Measurements from ENCODE around the gene SRP68.
A peak's percentile ranks its signal among the peaks of the same experiment; 100 is the strongest.

SRP68 gene

DNA sequence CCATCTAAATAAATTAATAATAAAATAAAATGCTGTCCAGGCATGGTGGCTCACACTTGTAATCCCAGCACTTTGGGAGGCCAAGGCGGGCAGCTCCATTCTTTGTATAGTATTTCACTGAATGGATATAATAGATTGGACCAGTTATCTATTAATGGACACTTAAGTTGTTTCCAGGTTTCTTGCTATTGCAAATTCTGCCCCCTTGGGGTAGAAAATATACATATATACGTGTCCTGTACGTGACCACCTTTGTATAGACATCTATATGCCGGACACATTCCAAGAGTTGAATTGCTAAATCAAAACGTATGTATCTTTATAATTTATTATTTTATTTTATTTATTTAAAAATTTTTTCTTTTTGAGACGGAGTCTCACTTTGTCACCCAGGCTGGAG is 35.2 kb upstream of the SRP68 start:
- DNase-seq (ENCODE audit: low read depth): no peak
- in situ Hi-C loops (cut with HindIII; ENCODE audit: low sequenced_read_pairs): no loop called here
- TF ChIP-seq, protein P1, sequence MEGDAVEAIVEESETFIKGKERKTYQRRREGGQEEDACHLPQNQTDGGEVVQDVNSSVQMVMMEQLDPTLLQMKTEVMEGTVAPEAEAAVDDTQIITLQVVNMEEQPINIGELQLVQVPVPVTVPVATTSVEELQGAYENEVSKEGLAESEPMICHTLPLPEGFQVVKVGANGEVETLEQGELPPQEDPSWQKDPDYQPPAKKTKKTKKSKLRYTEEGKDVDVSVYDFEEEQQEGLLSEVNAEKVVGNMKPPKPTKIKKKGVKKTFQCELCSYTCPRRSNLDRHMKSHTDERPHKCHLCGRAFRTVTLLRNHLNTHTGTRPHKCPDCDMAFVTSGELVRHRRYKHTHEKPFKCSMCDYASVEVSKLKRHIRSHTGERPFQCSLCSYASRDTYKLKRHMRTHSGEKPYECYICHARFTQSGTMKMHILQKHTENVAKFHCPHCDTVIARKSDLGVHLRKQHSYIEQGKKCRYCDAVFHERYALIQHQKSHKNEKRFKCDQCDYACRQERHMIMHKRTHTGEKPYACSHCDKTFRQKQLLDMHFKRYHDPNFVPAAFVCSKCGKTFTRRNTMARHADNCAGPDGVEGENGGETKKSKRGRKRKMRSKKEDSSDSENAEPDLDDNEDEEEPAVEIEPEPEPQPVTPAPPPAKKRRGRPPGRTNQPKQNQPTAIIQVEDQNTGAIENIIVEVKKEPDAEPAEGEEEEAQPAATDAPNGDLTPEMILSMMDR (IDR thresholded peaks at IDR 0.05; ENCODE audit: low read depth, low read length, missing control alignments): no peak
- H3K4me3 ChIP-seq (ENCODE audit: low read depth, low read length): no peak overlapping the region

DNA sequence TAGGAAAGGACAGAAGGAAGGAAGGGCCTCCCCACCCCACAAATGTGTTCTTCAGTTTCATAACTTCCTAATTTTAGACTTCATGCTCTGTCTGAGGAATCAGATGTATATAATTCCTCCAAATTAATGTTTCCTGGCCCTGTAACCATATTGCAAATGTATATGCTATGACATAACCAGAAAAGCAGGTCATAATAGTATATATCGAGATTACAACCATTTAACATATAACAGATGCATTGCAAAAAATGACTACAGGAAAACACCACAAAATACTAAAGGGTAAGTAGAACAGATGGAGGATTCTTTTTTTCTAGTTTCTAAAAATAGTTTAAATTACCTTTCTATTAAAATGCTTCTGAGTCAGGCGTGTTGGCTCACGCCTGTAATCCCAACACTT is 34.4 kb upstream of the SRP68 start:
- TF ChIP-seq, protein P1 (IDR thresholded peaks at IDR 0.05; ENCODE audit: low read depth, low read length, missing control alignments): no peak
- no peak overlapping the region for H3K4me3 ChIP-seq (ENCODE audit: low read depth, low read length)
- DNase-seq (ENCODE audit: low read depth): no peak
- in situ Hi-C loops (cut with HindIII; ENCODE audit: low sequenced_read_pairs): no loop called here

DNA sequence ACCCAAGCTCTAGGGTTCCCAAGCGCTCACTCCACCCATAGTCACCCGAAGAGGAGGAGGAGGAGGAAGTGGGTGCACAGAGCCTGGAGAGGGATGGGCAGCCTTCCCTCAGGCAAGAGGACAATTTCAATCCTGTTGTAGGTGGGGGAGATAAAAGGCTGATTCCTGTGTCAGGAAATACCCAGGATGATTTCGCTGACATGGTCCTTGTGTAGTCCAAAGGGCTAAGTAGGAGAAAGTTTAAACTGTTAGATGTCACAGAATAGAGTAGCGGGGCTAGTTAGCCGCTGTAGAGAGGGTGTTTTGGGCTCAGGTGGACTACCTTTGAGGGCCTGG is 32.5 kb upstream of the SRP68 start:
- in situ Hi-C loops (cut with HindIII; ENCODE audit: low sequenced_read_pairs): no loop called here
- TF ChIP-seq, protein P1 (IDR thresholded peaks at IDR 0.05; ENCODE audit: low read depth, low read length, missing control alignments): no peak
- no peak for DNase-seq (ENCODE audit: low read depth)
- no peak overlapping the region for H3K4me3 ChIP-seq (ENCODE audit: low read depth, low read length)

DNA sequence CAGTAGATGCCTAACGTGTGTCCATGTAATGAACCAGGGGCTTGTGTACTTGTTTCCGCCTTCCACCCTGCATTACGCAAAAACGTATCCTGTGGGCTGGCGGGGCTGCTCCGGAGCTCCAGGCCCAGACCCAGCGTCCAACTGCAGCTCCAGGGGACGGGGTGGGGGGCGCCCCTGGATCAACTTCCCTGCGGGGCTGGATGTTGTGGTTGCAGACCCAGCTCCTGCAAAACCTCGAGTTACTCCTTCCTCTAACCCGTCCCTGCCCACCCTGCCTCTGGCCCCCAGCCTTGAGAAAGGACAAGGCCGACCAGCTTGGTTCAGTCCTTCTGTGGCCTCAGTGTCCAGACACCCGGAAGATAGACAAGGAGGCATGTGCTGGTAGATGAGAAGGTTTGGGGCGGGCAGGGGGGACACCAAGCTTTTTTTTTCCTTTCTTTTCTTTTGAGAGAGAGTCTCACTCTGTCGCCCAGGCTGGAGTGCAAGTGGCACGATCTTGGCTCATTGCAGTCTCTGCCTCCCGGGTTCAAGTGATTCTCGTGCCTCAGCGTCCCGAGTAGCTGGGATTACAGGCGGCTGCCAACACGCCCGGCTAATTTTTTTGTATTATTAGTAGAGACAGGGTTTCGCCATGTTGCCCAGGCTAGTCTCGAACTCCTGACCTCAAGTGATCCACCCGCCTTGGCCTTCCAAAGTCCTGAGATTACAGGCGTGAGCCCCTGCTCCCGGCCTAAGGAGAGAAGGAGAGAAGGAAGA is 32.0 kb upstream of the SRP68 start:
- peak overlapping the region; percentile 70 for H3K4me3 ChIP-seq (ENCODE audit: low read depth, low read length)
- TF ChIP-seq, protein P1 (IDR thresholded peaks at IDR 0.05; ENCODE audit: low read depth, low read length, missing control alignments): no peak
- no peak for DNase-seq (ENCODE audit: low read depth)
- in situ Hi-C loops (cut with HindIII; ENCODE audit: low sequenced_read_pairs): no loop called here

DNA sequence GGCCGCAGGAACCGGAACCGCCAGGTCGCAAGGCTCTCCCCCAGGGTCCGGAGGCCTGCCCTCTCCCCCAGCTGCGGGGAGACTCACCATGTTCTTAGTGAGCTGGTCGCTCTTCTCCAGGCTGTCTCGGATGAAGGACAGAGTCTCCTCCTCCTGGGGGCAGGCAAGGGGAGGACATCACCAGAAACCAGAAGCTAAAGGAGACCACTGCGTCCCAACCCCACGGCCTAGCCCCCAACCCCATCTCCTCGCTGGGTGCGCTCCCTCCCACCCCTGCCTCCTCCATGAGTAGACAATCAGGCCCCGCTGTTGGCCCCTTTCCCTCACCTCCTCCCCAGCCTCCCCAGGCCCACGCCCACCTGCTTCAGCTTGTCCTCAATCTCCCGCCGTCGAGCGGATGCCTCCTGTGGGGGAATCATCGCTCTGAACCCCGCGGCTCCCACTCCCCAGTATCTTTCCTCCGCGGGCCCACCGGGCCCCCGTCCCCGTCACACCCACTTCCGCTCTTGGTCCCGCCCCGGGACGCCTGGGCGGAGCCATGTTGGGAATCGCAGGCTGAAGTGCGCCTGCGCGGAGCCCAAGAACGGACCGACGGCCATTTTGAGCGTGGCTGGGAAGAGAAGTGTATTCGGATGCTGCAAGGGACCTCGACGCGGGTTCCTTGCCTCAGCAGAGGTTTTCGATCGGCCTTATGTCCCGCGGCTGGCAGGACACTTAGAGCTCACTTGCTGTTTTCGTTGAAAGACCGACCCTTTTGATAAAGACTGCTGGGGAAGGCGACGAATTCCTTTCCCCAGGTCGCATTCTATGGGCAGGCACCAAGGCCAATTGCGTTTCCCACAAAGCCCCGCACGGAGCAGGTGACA is 31.2 kb upstream of the SRP68 start, which contains the start of gene EXOC7:
TSS of gene EXOC7 (minus strand) at position 514 of the 866 bp plus-strand sequence. CDS start at position 419, 95 bp downstream.
- peak; percentile 73 for DNase-seq (ENCODE audit: low read depth)
- H3K4me3 ChIP-seq (ENCODE audit: low read depth, low read length): peak within 1 kb of the TSS; percentile 70
- in situ Hi-C loops (cut with HindIII; ENCODE audit: low sequenced_read_pairs): no loop called here
- TF ChIP-seq, protein P1 (IDR thresholded peaks at IDR 0.05; ENCODE audit: low read depth, low read length, missing control alignments): peak; percentile 11

DNA sequence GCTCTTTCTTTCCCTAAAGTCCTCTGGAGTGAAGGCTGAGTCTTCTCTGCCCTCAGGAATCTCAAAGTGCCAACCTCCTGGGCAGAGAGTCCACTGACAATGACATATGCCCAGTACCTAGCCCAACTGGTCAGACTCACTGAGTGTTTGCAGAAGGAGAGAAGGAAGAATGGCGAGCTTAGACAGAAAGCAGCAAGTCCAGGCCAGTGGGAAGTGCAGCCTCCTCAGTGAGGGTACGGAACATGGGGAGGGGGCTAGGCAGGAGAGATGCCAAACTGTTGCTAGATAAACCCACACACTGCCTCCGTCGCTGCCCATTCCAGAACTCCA is 30.6 kb upstream of the SRP68 start:
- in situ Hi-C loops (cut with HindIII; ENCODE audit: low sequenced_read_pairs): no loop called here
- peak overlapping the region; percentile 70 for H3K4me3 ChIP-seq (ENCODE audit: low read depth, low read length)
- no peak for DNase-seq (ENCODE audit: low read depth)
- TF ChIP-seq, protein P1 (IDR thresholded peaks at IDR 0.05; ENCODE audit: low read depth, low read length, missing control alignments): no peak

Data from astrocyte of the cerebellum (primary cell).